ENCODE data around the gene IFI27.

IFI27 gene

DNA sequence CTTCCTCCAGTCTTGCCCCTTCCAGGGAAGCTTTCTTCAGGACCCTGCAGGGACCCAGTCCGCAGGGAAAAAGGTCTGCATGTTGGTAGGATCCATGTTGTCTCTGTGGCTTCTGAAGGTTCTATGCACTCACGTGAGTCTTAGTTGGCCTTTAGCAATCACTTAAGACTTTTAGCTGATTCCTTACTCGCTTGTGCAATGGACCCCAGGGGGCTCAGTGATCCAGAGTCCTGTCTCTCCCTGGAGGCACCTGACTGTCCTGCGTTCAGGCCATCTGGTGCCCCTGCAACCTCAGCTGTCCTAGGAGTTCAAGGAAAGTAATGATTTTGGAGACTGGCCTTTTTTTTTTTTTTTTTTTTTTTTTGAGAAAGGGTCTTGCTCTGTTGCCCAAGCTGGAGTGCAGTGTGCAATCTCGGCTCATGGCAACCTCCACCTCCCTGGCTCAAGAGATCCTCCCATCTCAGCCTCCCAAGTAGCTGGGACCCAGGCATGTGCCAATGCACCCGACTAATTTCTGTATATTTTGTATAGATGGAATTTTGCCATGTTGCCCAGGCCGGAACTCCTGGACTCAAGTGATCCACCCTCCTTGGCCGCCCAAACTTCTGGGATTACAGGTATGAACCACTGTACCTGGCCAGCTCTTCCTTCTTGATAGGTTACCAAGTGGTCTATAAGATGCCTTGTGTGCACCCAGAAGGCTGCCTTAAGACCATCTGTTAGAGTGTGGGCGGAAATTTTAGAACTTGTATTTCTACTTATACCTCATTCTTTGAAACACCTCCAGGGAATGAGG, 14.2 kb downstream of the IFI27 start:
- TF ChIP-seq FOXP2 (optimal IDR thresholded peaks at IDR 0.05; ENCODE audit: control extremely low read depth, extremely low read length, insufficient read depth) (no peak), POLR2AphosphoS5 (IDR thresholded peaks at IDR 0.05; ENCODE audit: borderline replicate concordance, low read depth, low read length) (no peak)

DNA sequence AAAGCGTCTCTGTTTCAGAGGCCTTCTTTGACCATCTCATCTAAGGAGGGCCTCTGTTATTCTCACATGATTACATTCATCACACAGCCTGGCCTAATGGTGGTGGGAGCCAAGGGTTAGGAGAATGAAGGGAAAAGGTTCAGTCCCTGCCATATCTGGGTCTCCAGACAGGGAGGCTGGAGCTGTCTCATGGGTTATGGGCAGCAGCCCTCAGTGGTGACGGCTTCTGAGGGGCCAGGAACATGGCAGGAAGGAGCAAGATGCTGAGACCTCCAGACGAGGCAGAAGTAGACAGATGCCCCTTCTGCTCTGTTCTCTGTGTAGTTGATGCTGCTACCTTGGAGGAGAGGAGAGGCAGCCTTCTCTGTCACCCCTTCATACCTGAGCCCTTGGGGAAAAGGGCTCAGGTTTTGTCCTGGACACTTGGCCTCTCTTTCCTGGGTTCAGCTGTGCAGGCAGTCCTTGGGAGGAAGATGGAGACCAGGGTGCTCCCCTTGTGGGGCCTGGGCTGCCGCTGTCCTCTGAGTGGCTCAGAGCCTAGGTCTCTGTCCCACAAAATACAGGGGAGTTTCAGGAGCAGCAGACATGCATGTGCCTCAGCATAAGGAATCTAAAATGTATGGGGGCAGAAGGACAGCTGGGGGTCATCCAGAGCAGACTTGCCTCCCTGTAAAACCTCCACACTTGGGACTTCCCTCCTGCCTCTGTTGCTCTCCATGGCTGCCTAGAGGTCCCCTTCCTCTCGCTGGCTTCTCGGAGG, 15.3 kb downstream of the IFI27 start:
- DNase-seq (ENCODE audit: low read depth, low spot score): no peak
- Histone ChIP-seq H3K4me3 (no peak overlapping the region), H3K9me3 (ENCODE audit: low read depth, low read length) (no peaks in the 10 kb centered on the region), H3K36me3 (ENCODE audit: insufficient read depth, low read length) (no peaks in the 10 kb centered on the region), H3K9ac (ENCODE audit: insufficient read length) (no peak overlapping the region), H3K27ac (no peak overlapping the region)
- TF ChIP-seq POLR2AphosphoS5 (IDR thresholded peaks at IDR 0.05; ENCODE audit: borderline replicate concordance, low read depth, low read length) (no peak), FOXP2 (optimal IDR thresholded peaks at IDR 0.05; ENCODE audit: control extremely low read depth, extremely low read length, insufficient read depth) (no peak), EZH2 (IDR thresholded peaks at IDR 0.05) (no peak)

More for the DNA sequence above, 14.2 kb downstream of the IFI27 start:
- Histone ChIP-seq H3K27ac (no peak overlapping the region), H3K36me3 (ENCODE audit: insufficient read depth, low read length) (no peaks in the 10 kb centered on the region), H3K9me3 (ENCODE audit: low read depth, low read length) (no peaks in the 10 kb centered on the region), H3K4me3 (no peak overlapping the region), H3K9ac (ENCODE audit: insufficient read length) (no peak overlapping the region)
- no peak for DNase-seq (ENCODE audit: low read depth, low spot score)

GRCh38 chr14:94126419-94126677, 15.8 kb downstream of the IFI27 start:
- no peaks in the 10 kb centered on the region for H3K9me3 ChIP-seq (ENCODE audit: low read depth, low read length)
- no peak overlapping the region for H3K27ac ChIP-seq
- DNase-seq (ENCODE audit: low read depth, low spot score): no peak
- H3K4me3 ChIP-seq: no peak overlapping the region
- H3K36me3 ChIP-seq (ENCODE audit: insufficient read depth, low read length): no peaks in the 10 kb centered on the region
- TF ChIP-seq EZH2 (IDR thresholded peaks at IDR 0.05): no peak
- no peak for TF ChIP-seq POLR2AphosphoS5 (IDR thresholded peaks at IDR 0.05; ENCODE audit: borderline replicate concordance, low read depth, low read length)
- TF ChIP-seq FOXP2 (optimal IDR thresholded peaks at IDR 0.05; ENCODE audit: control extremely low read depth, extremely low read length, insufficient read depth): no peak
- no peak overlapping the region for H3K9ac ChIP-seq (ENCODE audit: insufficient read length)

GRCh38 chr14:94126800-94127199, 16.3 kb downstream of the IFI27 start:
- no peak overlapping the region for H3K4me3 ChIP-seq
- no peak overlapping the region for H3K9ac ChIP-seq (ENCODE audit: insufficient read length)
- DNase-seq (ENCODE audit: low read depth, low spot score): no peak
- no peaks in the 10 kb centered on the region for H3K9me3 ChIP-seq (ENCODE audit: low read depth, low read length)
- H3K36me3 ChIP-seq (ENCODE audit: insufficient read depth, low read length): no peaks in the 10 kb centered on the region
- H3K27ac ChIP-seq: no peak overlapping the region
- TF ChIP-seq POLR2AphosphoS5 (IDR thresholded peaks at IDR 0.05; ENCODE audit: borderline replicate concordance, low read depth, low read length) (no peak), FOXP2 (optimal IDR thresholded peaks at IDR 0.05; ENCODE audit: control extremely low read depth, extremely low read length, insufficient read depth) (no peak), EZH2 (IDR thresholded peaks at IDR 0.05) (no peak)

- Histone ChIP-seq H3K4me3 (no peak overlapping the region), H3K27ac (no peak overlapping the region), H3K9ac (ENCODE audit: insufficient read length) (no peak overlapping the region), H3K36me3 (ENCODE audit: insufficient read depth, low read length) (no peaks in the 10 kb centered on the region), H3K9me3 (ENCODE audit: low read depth, low read length) (no peaks in the 10 kb centered on the region)
- TF ChIP-seq EZH2 (IDR thresholded peaks at IDR 0.05) (no peak), FOXP2 (optimal IDR thresholded peaks at IDR 0.05; ENCODE audit: control extremely low read depth, extremely low read length, insufficient read depth) (no peak), POLR2AphosphoS5 (IDR thresholded peaks at IDR 0.05; ENCODE audit: borderline replicate concordance, low read depth, low read length) (no peak)
- no peak for DNase-seq (ENCODE audit: low read depth, low spot score)
These were observed 16.8 kb downstream of the IFI27 start for GRCh38 chr14:94127330-94127729.

DNA sequence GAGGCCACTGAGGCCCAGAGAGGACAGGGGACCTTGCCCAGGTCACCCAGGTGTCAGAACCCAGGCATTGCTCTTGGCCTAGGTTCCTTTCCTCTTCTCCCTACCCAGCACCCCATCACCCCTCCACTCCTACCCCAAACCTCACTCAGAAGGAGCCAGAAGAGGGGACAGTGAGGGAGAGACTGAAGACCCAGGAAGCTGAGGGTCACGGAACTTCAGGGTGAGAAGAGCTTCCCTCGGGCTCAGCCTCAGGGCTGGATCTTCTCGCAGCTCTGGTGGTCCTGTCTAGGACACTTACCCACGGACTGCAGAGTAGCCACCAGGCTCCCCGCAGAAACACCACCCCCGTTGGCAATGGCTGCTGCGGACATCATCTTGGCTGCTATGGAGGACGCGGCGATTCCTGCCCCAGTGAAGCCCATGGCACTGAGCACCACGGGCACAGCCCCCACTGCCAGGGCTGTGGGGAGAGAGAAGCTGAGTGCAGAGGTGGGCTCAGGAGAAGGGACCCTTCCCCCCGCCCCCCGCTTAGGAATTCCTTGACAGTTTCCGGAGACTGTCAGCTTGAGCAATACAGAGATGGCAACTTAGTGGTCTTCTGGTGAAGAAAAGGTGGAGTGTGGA, 17.8 kb downstream of the IFI27 start:
- DNase-seq (ENCODE audit: low read depth, low spot score): no peak
- TF ChIP-seq FOXP2 (optimal IDR thresholded peaks at IDR 0.05; ENCODE audit: control extremely low read depth, extremely low read length, insufficient read depth): no peak
- TF ChIP-seq POLR2AphosphoS5 (IDR thresholded peaks at IDR 0.05; ENCODE audit: borderline replicate concordance, low read depth, low read length): no peak
- TF ChIP-seq EZH2 (IDR thresholded peaks at IDR 0.05): no peak
- no peaks in the 10 kb centered on the region for H3K36me3 ChIP-seq (ENCODE audit: insufficient read depth, low read length)
- H3K9me3 ChIP-seq (ENCODE audit: low read depth, low read length): no peaks in the 10 kb centered on the region
- no peak overlapping the region for H3K27ac ChIP-seq
- no peak overlapping the region for H3K9ac ChIP-seq (ENCODE audit: insufficient read length)
- no peak overlapping the region for H3K4me3 ChIP-seq

DNA sequence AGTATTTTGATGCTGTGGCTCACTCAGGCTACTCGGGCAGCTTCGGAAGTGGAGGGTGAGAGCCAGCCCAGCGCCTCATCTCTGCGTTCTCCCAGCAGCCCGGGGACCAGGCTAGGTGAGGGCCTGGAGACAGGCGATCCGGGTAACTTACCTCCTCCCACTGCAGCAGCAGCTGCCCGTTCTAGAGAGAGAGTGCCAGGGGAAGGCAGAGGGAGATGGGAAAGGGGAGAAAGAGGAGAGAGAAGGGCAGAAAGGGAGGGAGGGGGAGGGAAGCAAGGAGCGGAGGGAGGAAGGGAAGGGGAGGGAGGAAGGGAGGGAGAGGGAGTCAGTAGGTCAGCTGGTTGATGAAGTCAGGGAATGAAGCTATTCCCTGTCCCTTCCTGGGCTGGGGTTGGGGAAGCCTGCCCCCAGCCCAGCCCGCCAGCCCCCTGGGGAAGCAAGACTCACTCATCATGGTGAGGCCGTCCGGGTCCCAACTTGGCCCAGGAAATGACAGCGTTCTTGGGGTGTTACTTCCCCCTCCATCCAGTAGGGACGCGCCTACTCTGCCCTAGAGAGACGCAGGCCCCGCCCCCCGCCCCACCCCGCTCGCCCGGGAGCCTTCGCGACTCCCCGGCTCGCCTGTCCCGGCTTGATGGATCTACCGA, 18.7 kb downstream of the IFI27 start, which contains the start of gene IFI27L2:
TSS of gene IFI27L2 (minus strand) at position 494 of the 647 bp plus-strand sequence. CDS start at position 454, 40 bp downstream.
- DNase-seq (ENCODE audit: low read depth, low spot score): no peak
- TF ChIP-seq POLR2AphosphoS5 (IDR thresholded peaks at IDR 0.05; ENCODE audit: borderline replicate concordance, low read depth, low read length) (no peak), EZH2 (IDR thresholded peaks at IDR 0.05) (no peak), FOXP2 (optimal IDR thresholded peaks at IDR 0.05; ENCODE audit: control extremely low read depth, extremely low read length, insufficient read depth) (no peak)
- Histone ChIP-seq H3K4me3 (peak within 1 kb of the TSS; percentile 79), H3K36me3 (ENCODE audit: insufficient read depth, low read length) (no peaks in the 10 kb centered on the region), H3K27ac (no peak within 1 kb of the TSS), H3K9ac (ENCODE audit: insufficient read length) (peak within 1 kb of the TSS; percentile 21), H3K9me3 (ENCODE audit: low read depth, low read length) (no peaks in the 10 kb centered on the region)

Data from SK-N-MC (cell line).